Vein endothelial cell (primary cell): Measurements from ENCODE around the gene HSP90AA1. TPM values are rescaled to one million over a fixed set of nuclear protein-coding genes. Genes with fewer than 3 reads are reported as not detected.

Source experiments
- small RNA-seq: library from RNA; depleted of rRNA; stranded (forward); fragments of <200 nt; gene quantifications from one replicate; pipeline ENCODE3, GENCODE V24; 2012
- total RNA-seq: library from RNA; depleted of rRNA; stranded (reverse); fragments of >200 nt; gene quantifications from 2 replicates; pipeline ENCODE4 v1.2.3, GENCODE V29; 2012

Gene HSP90AA1
- total RNA-seq: 281 and 385 TPM in 2 replicates

DNA sequence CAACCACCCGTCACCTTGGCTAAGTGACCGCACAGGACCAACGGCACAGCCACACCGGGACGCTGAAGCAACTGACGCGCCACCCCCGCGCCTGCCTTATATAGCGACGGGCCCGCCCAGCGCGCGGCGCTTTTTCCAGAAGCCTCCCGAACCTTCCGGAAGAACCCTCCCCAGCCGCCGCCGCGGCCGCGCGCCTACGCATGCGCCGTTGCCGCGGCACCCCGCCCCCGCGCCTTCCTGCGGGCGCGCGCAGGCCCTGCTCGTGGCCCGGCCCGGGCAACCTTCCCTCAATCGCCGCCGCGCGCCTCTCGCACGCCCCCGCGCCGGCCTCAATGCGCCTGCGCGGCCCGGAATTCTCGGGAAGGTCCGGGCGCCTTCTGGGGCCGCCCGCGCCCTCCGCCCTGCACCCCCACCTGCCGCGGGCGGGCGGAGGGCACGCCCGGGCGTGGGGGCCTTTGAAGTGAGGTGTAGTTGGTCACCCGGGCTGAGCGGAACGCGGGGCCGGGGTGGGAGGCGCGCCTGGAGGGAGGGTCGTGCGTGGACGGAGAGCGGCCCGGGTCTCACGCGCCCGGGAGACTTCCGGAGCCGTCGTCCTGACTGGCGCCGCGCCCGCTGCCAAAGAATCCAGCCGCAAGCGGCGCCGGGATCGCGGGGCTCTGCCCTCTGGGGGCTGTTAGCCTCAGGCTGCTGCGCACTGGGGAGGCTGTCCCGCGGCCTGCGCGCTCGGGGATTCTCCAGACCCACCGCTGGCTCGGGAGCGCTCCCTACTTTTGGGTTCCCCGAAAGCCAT is at the start of gene HSP90AA1:
TSS of gene HSP90AA1 (minus strand) at position 73 of the 790 bp plus-strand sequence. CDS start 666 bp downstream, outside the sequence.

Small RNA genes within 50 kb of the gene (small RNA-seq; reads per million reads assigned to genes)
- gene RN7SL472P: not detected

Other genes starting within 250 kb of the HSP90AA1 start
- gene DYNC1H1, start 122.5 kb downstream of the HSP90AA1 start, total RNA-seq: 508 and 628 TPM in 2 replicates
- 14.3 and 15.4 TPM in 2 replicates for gene WDR20, start 52.9 kb upstream of the HSP90AA1 start, total RNA-seq
- 4.6 and 5.4 TPM in 2 replicates for gene MOK, start 218.1 kb upstream of the HSP90AA1 start, total RNA-seq
- gene ZNF839, start 232.7 kb upstream of the HSP90AA1 start, total RNA-seq: 8.0 and 9.5 TPM in 2 replicates